ENCODE measurements around the gene NTN3.

DNA sequence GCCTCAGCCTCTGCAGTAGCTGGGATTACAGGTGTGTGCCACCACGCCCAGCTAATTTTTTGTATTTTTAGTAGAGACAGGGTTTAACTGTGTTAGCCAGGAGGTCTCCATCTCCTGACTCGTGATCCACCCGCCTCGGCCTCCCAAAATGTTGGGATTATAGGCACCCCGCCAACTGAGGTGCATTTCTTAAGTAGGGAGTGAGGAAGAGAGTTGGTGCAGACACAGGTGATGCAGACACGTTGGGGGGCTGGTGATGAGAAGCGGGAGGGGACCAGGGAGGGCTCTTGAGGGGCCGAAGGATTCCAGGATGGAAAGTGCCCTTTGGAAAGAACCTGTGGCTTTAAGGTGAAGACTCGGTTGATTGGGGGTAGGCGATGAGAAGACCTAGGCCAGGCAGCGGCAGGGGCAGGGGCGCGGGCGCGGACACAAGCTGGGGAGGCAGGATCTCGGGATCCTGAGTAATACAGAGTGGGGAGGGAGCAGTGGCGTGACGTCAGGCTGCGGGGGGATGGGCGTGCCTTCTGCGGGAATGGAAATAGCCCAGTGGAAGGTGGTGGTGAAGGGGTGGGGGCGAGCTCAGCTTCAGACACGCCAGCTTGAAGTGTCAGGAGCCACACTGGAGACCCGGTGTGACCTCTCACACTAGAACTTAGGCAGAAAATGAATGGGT lies 40.2 kb downstream of the NTN3 start:
- TF ChIP-seq, protein P1, sequence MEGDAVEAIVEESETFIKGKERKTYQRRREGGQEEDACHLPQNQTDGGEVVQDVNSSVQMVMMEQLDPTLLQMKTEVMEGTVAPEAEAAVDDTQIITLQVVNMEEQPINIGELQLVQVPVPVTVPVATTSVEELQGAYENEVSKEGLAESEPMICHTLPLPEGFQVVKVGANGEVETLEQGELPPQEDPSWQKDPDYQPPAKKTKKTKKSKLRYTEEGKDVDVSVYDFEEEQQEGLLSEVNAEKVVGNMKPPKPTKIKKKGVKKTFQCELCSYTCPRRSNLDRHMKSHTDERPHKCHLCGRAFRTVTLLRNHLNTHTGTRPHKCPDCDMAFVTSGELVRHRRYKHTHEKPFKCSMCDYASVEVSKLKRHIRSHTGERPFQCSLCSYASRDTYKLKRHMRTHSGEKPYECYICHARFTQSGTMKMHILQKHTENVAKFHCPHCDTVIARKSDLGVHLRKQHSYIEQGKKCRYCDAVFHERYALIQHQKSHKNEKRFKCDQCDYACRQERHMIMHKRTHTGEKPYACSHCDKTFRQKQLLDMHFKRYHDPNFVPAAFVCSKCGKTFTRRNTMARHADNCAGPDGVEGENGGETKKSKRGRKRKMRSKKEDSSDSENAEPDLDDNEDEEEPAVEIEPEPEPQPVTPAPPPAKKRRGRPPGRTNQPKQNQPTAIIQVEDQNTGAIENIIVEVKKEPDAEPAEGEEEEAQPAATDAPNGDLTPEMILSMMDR (IDR thresholded peaks at IDR 0.05 in 8 of 11, conservative IDR thresholded peaks at IDR 0.05 in 3 of 11): no peak
- no peak for TF ChIP-seq POLR2A (IDR thresholded peaks at IDR 0.05)
